Upper lobe of right lung (tissue), 1 donor: ENCODE data around the gene COL6A1. TPM values are rescaled to one million over a fixed set of nuclear protein-coding genes. Genes with fewer than 3 reads are reported as not detected.

ENCODE experiments used
- ATAC-seq: fragments of 200-7000 bp; cut with Tn5 transposase; one replicate; pipeline ENCODE4 v1.9.1; 2020; ENCODE audit warnings: mild to moderate bottlenecking, moderate library complexity
- DNase-seq: peaks from one replicate; pipeline ENCODE4 v3.0.0-alpha.2; 2020
- H3K27ac ChIP-seq: fragments of 200-600 bp; one replicate; pipeline ENCODE4 v1.8.0; 2022
- H3K27me3 ChIP-seq: fragments of 200-600 bp; one replicate; pipeline ENCODE4 v1.8.0; 2022; ENCODE audit warnings: mild to moderate bottlenecking
- H3K36me3 ChIP-seq: fragments of 200-600 bp; one replicate; pipeline ENCODE4 v1.8.0; 2022
- H3K4me1 ChIP-seq: fragments of 200-600 bp; one replicate; pipeline ENCODE4 v1.8.0; 2022
- H3K4me3 ChIP-seq: fragments of 200-600 bp; one replicate; pipeline ENCODE4 v1.8.0; 2022; ENCODE audit warnings: mild to moderate bottlenecking
- H3K9me3 ChIP-seq: fragments of 200-600 bp; one replicate; pipeline ENCODE4 v1.8.0; 2022
- CTCF ChIP-seq: fragments of 200-600 bp; IDR thresholded peaks from one replicate; pipeline ENCODE4 v1.8.0; 2022; ENCODE audit warnings: antibody characterized with exemption
- intact Hi-C: fragments of 100-400 bp; cut with DNase I; formaldehyde crosslinking; loops from one replicate; pipeline ENCODE4 v1.11.0; 2022
- total RNA-seq: library from RNA; stranded (reverse); fragmentation: NEBNext Ultra II Directional; extraction: Animal tissue kit (Norgen Biotek cat#: 25700); gene quantifications from one replicate; pipeline ENCODE4 v1.2.1, GENCODE V29; 2021
- donor health status: DM: no; HTN: yes; CAD: no; lungs with severe emphysema.

Gene COL6A1
- total RNA-seq, 1 donor from 2014 or later = 175 TPM

GRCh38 chr21:46022551-46023525 lies 41.3 kb downstream of the COL6A1 start:
- TF ChIP-seq CTCF = no peak
- Histone ChIP-seq H3K27me3 (peaks cover 3% of the 10 kb centered on the region), H3K4me1 (peaks cover 6% of the 10 kb centered on the region), H3K27ac (peak overlapping the region; percentile 21), H3K9me3 (no peaks in the 10 kb centered on the region), H3K36me3 (no peaks in the 10 kb centered on the region), H3K4me3 (no peak overlapping the region)
- intact Hi-C loops = no loop called here
- ATAC-seq (peak; percentile 30), DNase-seq (no peak)

- Histone ChIP-seq H3K27me3 (peaks cover 3% of the 10 kb centered on the region), H3K36me3 (no peaks in the 10 kb centered on the region), H3K27ac (peak overlapping the region; percentile 21), H3K9me3 (no peaks in the 10 kb centered on the region), H3K4me3 (no peak overlapping the region), H3K4me1 (peaks cover 6% of the 10 kb centered on the region)
- no peak for TF ChIP-seq CTCF
- intact Hi-C loops = no loop called here
- no peak for ATAC-seq
- no peak for DNase-seq
Measured at GRCh38 chr21:46023555-46023954, 42.0 kb downstream of the COL6A1 start.

- ATAC-seq (no peak), DNase-seq (no peak)
- Histone ChIP-seq H3K36me3 (no peaks in the 10 kb centered on the region), H3K27ac (no peak overlapping the region), H3K9me3 (no peaks in the 10 kb centered on the region), H3K4me3 (no peak overlapping the region), H3K27me3 (peaks cover 3% of the 10 kb centered on the region), H3K4me1 (peaks cover 9% of the 10 kb centered on the region)
- intact Hi-C loops = no loop called here
- no peak for TF ChIP-seq CTCF
Measured at GRCh38 chr21:46024141-46024540, 42.6 kb downstream of the COL6A1 start.

GRCh38 chr21:46025113-46025770 lies 43.7 kb downstream of the COL6A1 start:
- no peak overlapping the region for H3K4me3 ChIP-seq
- no peaks in the 10 kb centered on the region for H3K36me3 ChIP-seq
- H3K4me1 ChIP-seq = peaks cover 9% of the 10 kb centered on the region
- intact Hi-C loops = no loop called here
- peak overlapping the region; percentile 20 for H3K27ac ChIP-seq
- DNase-seq (no peak), ATAC-seq (no peak)
- TF ChIP-seq CTCF = no peak
- no peaks in the 10 kb centered on the region for H3K9me3 ChIP-seq
- peaks cover 3% of the 10 kb centered on the region for H3K27me3 ChIP-seq

DNA sequence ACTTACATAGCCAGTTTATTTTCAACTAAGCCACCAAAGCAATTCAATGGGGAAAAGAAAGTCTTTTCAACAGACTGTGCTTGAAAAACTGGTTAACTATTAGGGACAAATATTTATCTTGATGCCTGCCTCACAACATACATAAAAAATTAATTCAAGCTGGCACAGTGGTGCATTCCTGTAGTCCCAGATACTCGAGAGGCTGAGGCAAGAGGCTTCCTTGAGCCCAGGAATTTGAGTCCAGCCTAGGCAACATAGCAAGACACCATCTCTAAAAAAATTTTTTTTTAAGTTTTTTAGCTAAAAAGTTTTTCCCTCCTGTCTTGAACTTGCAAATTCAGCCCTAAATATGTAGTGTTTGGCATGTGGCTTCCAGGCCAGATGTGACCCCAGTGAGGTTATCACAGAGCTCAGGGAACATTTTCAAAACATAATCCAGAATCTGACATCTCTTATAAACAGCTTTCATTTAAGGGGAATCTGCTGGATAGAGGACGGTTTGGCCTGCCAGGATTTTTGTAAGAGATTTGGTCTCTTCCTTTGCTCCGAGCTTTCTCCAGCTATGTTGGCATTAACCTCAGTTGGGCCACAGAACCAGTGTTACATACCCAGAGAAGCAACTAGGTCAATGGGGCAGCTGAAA lies 46.4 kb downstream of the COL6A1 start:
- Histone ChIP-seq H3K4me1 (peaks cover 9% of the 10 kb centered on the region), H3K9me3 (no peaks in the 10 kb centered on the region), H3K36me3 (no peaks in the 10 kb centered on the region), H3K27me3 (no peaks in the 10 kb centered on the region), H3K27ac (no peak overlapping the region), H3K4me3 (no peak overlapping the region)
- DNase-seq = no peak
- no peak for TF ChIP-seq CTCF
- ATAC-seq = peak; percentile 39
- intact Hi-C loops = no loop called here
